Measurements from ENCODE around the gene KAT5. TPM values are rescaled to one million over a fixed set of nuclear protein-coding genes. Genes with fewer than 3 reads are reported as not detected.
"Not testable (repeated sequence)": the region's sequence is repeated elsewhere in the genome, so short reads cannot be mapped to it uniquely, and the experiment has no call there.

The KAT5 gene
- total and polyA plus RNA-seq, 10 of the 15 experiments (the other 5 are each of a cell fraction or from before 2014, with no cell fraction given) = 3.4 to 66.1 (median 46.3) TPM

DNA sequence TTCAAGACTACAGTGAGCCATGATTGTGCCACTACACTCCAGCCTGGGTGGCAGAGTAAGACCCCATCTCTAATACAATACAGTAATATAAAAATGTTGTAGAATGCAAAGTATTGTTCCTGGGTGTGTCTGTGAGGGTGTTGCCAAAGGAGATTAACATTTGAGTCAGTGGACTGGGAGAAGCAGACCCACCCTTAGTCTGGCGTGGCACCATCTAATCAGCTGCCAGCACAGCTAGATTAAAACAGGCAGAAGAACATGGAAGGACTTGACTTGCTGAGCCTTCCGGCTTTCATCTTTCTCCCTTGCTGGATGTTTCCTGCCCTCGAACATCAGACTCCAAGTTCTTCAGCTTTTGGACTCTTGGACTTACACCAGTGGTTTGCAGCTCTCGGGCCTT lies 23.1 kb downstream of the KAT5 start:
- H3K4me3 ChIP-seq; in situ Hi-C loops (cut with MboI); BruUV-seq (replicated peaks); SMC1A ChIA-PET (ENCODE audit: uncharacterized antibody, unreplicated experiment); H3K4me1 ChIP-seq (ENCODE audit: control insufficient read depth, insufficient read depth, low read length); POLR2A ChIA-PET; FAIRE-seq; H3K9me3 ChIP-seq (replicated peaks; ENCODE audit: control insufficient read depth, insufficient read depth, low read length); intact Hi-C loops (cut with micrococcal nuclease; ENCODE audit: unreplicated experiment); H3K9ac ChIP-seq (ENCODE audit: control insufficient read depth, insufficient read depth, low read length); H3K27ac ChIP-seq (ENCODE audit: control insufficient read depth, insufficient read depth); DNase-seq (ENCODE audit: low read depth, low spot score); H3K4me2 ChIP-seq (ENCODE audit: control insufficient read depth, insufficient read depth); H2AFZ ChIP-seq (ENCODE audit: control insufficient read depth, low read depth, low read length); ATAC-seq; H4K20me1 ChIP-seq (ENCODE audit: control insufficient read depth, insufficient read depth); H3K27me3 ChIP-seq (replicated peaks in 1 of 2; ENCODE audit: control insufficient read depth in 2 of 2, insufficient read depth in 2 of 2, low read length in 1 of 2); RAD21 ChIA-PET (ENCODE audit: unreplicated experiment); H3K36me3 ChIP-seq (ENCODE audit: control insufficient read depth in 2 of 2, insufficient read depth in 2 of 2, low read length in 1 of 2); H3K79me2 ChIP-seq (ENCODE audit: control insufficient read depth, insufficient read depth, low read length): not testable (repeated sequence)
- CTCF ChIA-PET = interaction anchor here (1.1 to 1.6 kb wide), 2 partner anchors 11 to 36 kb away, joined by 3 to 5 read pairs; no protein-coding TSS in a partner anchor
- 42% methylated on average over 4 of the region's 4 CpGs for WGBS (ENCODE audit: insufficient coverage, insufficient replicate concordance, low lambda C conversion rate, missing lambda C conversion rate)

- no peak overlapping the region for H3K27ac ChIP-seq (ENCODE audit: control insufficient read depth, insufficient read depth)
- ATAC-seq = no peak
- intact Hi-C loops (cut with micrococcal nuclease; ENCODE audit: unreplicated experiment) (no loop called here), in situ Hi-C loops (cut with MboI) (no loop called here)
- no peaks in the 10 kb centered on the region for H3K4me1 ChIP-seq (ENCODE audit: control insufficient read depth, insufficient read depth, low read length)
- no peak overlapping the region for H3K4me2 ChIP-seq (ENCODE audit: control insufficient read depth, insufficient read depth)
- TF ChIP-seq TCF12 (IDR thresholded peaks at IDR 0.05; ENCODE audit: low read depth, low read length) = no peak
- no peak for TF ChIP-seq SREBF1 (IDR thresholded peaks at IDR 0.05; ENCODE audit: low read length)
- no peak for TF ChIP-seq NBN (IDR thresholded peaks at IDR 0.05)
- TF ChIP-seq GATAD2B (conservative IDR thresholded peaks at IDR 0.05; ENCODE audit: low read depth) = no peak
- no peak for TF ChIP-seq HDAC6 (IDR thresholded peaks at IDR 0.05; ENCODE audit: unreplicated experiment)
- no peak for TF ChIP-seq MTA2 (IDR thresholded peaks at IDR 0.05; ENCODE audit: low read depth)
- no peak for TF ChIP-seq SMARCA5 (IDR thresholded peaks at IDR 0.05)
- no TSS peak for BruUV-seq (replicated peaks)
- no peaks in the 10 kb centered on the region for H3K79me2 ChIP-seq (ENCODE audit: control insufficient read depth, insufficient read depth, low read length)
- H3K36me3 ChIP-seq (ENCODE audit: control insufficient read depth in 2 of 2, insufficient read depth in 2 of 2, low read length in 1 of 2) = no peaks in the 10 kb centered on the region
- ChIA-PET CTCF (interaction anchor here (0.6 to 1.5 kb wide), 3 partner anchors 10 to 25 kb away, joined by 3 to 6 read pairs (median 4); partner anchors contain the start of gene KAT5), SMC1A (ENCODE audit: uncharacterized antibody, unreplicated experiment) (no interaction called here), RAD21 (ENCODE audit: unreplicated experiment) (no interaction called here), POLR2A (no interaction called here)
- no peaks in the 10 kb centered on the region for H3K9me3 ChIP-seq (replicated peaks; ENCODE audit: control insufficient read depth, insufficient read depth, low read length)
- no peak for FAIRE-seq
- DNase-seq (ENCODE audit: low read depth, low spot score) = no peak
- no peak overlapping the region for H3K9ac ChIP-seq (ENCODE audit: control insufficient read depth, insufficient read depth, low read length)
- H2AFZ ChIP-seq (ENCODE audit: control insufficient read depth, low read depth, low read length) = no peak overlapping the region
- peaks cover 0 to 3% of the 10 kb centered on the region in 2 experiments; a peak in 2 of 4 replicates for H3K27me3 ChIP-seq (replicated peaks in 1 of 2; ENCODE audit: control insufficient read depth in 2 of 2, insufficient read depth in 2 of 2, low read length in 1 of 2)
- no peak overlapping the region for H3K4me3 ChIP-seq
- H4K20me1 ChIP-seq (ENCODE audit: control insufficient read depth, insufficient read depth) = no peaks in the 10 kb centered on the region
Measured at GRCh38 chr11:65736810-65737209, 24.8 kb downstream of the KAT5 start.

All from GM12878 (cell line).